GM18858 (cell line): ENCODE results near the gene ACVR1.
"Not testable (repeated sequence)": the region's sequence is repeated elsewhere in the genome, so short reads cannot be mapped to it uniquely, and the experiment has no call there.

ENCODE experiments used
- ATAC-seq: cut with Tn5 transposase; IDR thresholded peaks from one replicate; pipeline ENCODE4 v1.9.1; 2021; ENCODE audit not compliant: unreplicated experiment

The ACVR1 gene

DNA sequence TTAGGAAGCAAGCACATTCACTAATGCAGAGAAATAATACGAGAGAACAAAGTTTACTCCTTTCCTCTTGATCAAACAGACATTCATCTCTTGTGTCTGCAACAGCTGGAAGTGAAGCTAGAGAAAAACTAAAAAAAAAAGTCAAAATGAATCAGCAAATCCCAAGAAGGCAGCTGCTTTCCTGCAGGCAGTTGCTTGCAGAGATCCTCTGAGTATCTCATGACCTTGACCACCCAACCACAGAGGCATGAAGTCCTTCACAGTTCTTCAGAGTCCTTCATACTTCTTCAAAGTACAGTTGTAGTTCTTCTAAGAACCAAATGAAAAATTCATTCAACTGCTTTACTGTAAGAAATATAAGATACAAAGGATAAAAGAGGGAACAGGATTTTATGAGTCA lies 150.3 kb downstream of the ACVR1 start:
- ATAC-seq, result no peak

DNA sequence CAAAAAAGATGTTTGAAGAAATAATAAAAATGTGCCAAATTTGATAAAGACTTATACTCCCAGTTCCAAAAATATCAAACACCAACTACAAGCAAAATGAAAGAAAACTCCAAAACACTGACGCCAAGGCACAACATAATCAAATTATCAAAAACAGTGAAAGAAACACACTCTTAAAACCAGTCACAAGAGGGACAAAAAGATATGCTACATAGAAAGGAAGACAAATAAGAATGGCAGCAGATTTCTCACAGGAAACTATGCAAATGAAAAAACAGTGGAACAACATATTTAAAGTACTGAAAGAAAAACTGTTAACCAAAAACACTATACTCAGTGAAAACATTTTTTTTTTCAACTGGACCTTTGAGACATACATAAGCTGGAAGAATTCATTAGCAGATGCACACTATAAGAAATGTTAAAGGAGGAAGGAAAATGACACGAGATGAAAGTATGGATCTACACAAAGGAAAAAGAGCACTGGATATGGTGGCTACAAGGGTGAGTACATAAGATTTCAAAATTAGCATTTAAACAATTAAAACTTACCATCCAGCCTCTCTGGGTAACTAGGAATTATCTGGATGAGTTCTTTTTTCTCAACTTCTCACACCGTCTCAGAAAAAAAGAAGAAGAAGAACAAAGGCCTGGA lies 153.4 kb downstream of the ACVR1 start:
- ATAC-seq, result no peak

DNA sequence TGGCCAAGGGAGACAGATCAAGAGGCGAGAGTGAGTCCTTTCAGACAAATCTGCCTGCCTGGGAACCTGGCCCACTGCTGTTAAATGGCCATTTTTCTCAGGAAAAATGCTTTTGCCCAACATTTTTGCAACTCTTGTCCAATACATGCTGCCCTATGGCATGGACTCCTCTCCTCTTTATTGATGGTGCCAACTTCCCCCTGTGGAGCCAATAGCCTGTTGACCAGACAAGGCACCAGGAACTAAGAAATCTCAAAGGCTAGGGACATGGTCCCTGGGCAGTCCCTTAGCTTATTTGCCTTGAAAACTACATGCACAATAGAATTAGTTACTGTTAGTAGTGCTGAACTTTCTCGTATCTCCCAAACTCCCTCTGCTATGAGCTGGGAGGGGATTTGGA lies 155.6 kb downstream of the ACVR1 start:
- no peak for ATAC-seq

DNA sequence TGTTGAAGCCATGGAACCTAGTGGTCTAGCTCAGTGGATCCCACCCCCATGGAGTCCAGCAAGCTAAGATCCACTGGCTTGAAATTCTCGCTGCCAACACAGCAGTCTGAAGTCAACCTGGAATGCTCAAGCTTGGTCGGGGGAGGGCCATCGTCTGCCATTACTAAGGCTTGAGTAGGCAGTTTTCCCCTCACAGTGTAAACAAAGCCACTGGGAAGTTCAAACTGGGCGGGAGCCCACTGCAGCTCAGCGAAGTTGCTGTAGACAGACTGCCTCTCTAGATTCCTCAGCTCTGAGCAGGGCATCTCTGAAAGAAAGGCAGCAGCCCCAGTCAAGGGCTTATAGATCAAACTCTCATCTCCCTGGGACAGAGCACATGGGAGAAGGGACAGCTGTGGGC lies 171.5 kb downstream of the ACVR1 start:
- ATAC-seq, result not testable (repeated sequence)

DNA sequence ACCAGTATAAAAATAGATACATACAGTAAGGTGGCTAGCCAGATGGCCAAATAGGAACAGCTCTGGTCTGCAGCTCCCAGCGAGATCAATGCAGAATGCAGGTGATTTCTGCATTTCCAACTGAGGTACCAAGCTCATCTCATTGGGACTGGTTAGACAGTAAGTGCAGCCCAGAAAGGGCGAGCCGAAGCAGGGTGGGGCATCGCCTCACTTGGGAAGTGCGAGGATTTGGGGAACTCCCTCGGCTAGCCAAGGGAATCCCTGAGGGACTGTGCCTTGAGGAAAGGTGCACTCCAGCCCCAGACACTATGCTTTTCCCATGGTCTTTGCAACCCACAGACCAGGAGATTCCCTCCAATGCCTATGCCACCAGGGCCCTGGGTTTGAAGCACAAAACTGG lies 172.0 kb downstream of the ACVR1 start:
- ATAC-seq, result not testable (repeated sequence)

DNA sequence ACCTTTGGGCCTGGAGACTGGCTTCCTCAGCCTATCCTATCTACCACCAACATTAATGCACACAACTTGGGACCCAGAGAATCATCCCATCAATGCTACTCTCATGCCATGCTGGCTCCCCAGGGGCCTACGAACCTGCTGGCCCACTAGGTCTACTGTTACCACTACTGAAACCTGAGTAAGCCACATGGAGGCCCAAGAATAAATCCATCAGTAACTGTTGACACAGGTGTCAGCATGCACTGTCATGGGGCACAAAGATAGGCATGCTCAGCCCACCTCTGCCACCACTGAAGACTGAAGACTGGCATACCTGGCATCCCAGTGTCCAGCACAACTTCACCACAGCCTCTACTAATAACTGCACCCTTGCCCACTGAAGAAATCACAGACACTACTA lies 176.3 kb downstream of the ACVR1 start:
- no peak for ATAC-seq

DNA sequence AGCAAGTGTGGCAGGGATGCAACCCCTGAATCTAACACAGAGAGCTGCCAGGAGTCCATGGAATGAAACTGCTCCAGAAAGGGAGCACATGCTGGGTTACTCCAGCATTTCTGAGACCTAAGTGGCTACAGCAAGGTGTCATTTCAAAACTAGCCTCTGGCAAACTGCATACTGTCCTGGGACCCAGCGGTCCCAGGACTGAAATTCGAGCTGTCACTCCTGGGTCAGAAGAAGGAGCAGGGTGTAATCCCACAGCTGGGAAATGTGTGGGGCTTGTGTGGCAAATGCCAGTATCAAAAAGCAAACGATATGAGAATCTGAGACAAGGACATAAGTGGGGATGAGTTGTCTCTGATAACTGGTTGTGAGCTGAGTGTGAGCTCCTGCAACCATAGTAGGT lies 177.1 kb downstream of the ACVR1 start:
- no peak for ATAC-seq

DNA sequence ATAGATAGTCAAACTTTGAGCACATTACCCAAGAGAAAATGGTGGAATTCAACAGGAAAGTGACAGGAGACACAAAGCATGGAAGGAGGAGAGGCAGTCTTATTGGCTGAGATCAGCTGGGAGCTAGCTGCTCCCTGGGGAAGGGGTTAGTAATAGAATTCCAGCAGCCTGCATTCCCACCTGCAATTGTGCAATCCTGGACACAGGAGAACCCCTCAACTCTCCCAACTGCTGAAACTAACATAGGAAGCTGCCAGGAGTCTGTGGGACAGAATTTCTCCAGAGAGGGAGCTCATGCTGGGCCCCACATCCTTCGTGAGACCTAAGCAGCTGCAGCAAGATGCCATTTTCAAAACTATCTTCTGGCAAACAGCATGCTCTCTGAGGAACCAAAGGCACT lies 177.7 kb downstream of the ACVR1 start:
- no peak for ATAC-seq

DNA sequence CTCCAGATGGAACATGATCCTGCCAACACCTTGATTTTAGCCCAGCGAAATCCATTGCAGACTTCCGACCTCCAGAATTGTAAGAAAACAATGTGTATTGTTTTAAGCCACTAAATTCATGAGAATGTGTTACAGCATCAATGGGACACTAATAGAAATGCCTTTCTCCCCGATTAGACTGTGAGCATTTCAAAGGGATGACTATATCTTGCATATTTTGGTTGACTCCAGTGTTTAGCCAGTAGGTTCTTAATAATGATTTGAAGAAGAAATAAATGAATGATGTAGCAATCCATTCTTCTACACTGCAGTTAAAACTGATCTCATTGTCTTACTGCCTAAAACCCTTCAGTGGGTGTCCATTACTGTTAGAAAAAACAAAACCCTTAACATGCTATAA lies 180.1 kb downstream of the ACVR1 start:
- ATAC-seq, result no peak

DNA sequence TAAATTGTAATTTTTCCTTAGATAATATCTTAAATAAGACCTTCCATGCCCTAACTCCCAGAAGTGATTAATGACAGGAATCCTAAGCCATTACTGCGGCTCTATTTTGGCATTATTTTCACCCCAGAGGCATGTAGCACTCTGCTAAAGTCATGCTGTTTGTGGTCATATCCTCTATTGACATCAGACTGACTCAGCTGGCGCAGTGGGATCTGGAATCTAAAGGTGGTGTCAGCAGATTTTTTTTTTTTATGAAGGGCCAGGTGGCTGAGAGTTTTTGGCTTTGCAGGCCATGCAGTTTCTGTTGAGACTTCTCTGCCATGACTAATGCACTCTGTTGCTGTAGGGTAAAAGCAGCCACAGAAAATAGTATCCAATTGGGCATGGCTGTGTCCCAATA lies 183.4 kb downstream of the ACVR1 start:
- ATAC-seq, result no peak

DNA sequence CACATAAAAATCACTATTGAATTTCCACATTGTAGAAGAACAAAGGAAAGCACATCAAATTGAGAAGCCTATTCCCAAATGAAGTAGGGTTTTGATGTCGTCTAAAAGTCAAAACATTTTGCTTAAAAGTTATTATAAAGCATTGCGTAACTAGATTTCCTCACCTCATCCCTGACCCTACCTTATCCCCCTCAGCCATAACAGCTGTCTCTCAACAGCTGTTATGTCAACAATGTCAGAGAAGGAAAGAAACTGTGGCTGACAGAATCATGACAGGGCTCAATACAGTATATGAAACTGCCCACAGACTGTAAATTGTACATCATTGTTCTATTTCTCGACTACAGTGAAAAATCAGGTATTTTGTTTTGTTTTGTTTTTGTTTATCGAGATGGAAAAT lies 184.4 kb downstream of the ACVR1 start:
- ATAC-seq, result no peak

DNA sequence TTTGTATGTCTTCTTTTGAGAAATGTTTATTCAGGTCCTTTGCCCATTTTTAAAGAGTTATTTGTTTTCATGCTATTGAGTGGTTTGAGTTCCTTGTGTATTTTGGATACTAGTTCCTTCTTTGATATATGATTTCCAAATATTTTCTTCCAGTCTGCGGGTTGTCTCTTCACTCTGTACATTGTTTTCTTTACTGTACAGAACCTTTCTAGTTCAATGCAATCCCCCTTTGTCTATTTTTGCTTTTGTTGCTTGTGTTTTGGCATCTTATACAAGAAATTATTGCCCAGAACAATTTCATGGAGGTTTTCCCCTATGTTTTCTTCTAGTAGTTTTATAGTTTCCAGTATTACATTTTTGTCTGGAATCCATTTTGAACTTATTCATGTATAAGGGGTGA lies 185.0 kb downstream of the ACVR1 start:
- no peak for ATAC-seq
